CD14-positive monocyte (primary cell): Measurements from ENCODE around the gene PIK3AP1. TPM values are rescaled to one million over a fixed set of nuclear protein-coding genes. Genes with fewer than 3 reads are reported as not detected.
A peak's percentile ranks its signal among the peaks of the same experiment; 100 is the strongest.
"Not testable (repeated sequence)": the region's sequence is repeated elsewhere in the genome, so short reads cannot be mapped to it uniquely, and the experiment has no call there.

ENCODE experiments used
- DNase-seq, 3 donors: peaks; one replicate each; pipeline ENCODE4 v3.0.0-alpha.2; 2011 to 2022
- H2AFZ ChIP-seq: 2 replicates; pipeline ENCODE4 v1.6.0; 2012; ENCODE audit warnings: mild to moderate bottlenecking, low read depth, low read length, inconsistent platforms; ENCODE audit not compliant: insufficient read depth, poor library complexity, severe bottlenecking
- H3K27ac ChIP-seq, 2 donors: 1 replicate in 1 of 2; 2 replicates in 1 of 2; pipeline ENCODE4 v1.5.1; 2012 to 2013; ENCODE audit warnings: low read length in 2 of 2, control low read depth in 1 of 2, inconsistent platforms in 1 of 2, low read depth in 1 of 2, mild to moderate bottlenecking in 1 of 2
- H3K27me3 ChIP-seq, 2 donors: one replicate each; pipeline versions ENCODE4 v1.6.0 to v1.6.1; 2011 to 2013; ENCODE audit warnings: low read length in 2 of 2; ENCODE audit not compliant: control insufficient read depth in 2 of 2, insufficient read depth in 2 of 2
- H3K36me3 ChIP-seq, 2 donors: replicated peaks in 1 of 2; 1 replicate in 1 of 2; 2 replicates in 1 of 2; pipeline versions ENCODE4 v1.5.1 to v1.6.1; 2012 to 2013; ENCODE audit warnings: low read length in 2 of 2, control low read depth in 1 of 2, inconsistent platforms in 1 of 2, mild to moderate bottlenecking in 1 of 2; ENCODE audit not compliant: insufficient read depth in 2 of 2, control insufficient read depth in 1 of 2
- H3K4me1 ChIP-seq, 2 donors: 1 replicate in 1 of 2; 2 replicates in 1 of 2; pipeline versions ENCODE4 v1.5.1 to v1.6.1; 2012 to 2013; ENCODE audit warnings: low read length in 2 of 2, control low read depth in 1 of 2, inconsistent platforms in 1 of 2, mild to moderate bottlenecking in 1 of 2, moderate library complexity in 1 of 2; ENCODE audit not compliant: insufficient read depth in 2 of 2, control insufficient read depth in 1 of 2
- H3K4me2 ChIP-seq: replicated peaks from 2 replicates; pipeline ENCODE3; 2012; ENCODE audit warnings: low read length, moderate library complexity, mild to moderate bottlenecking; ENCODE audit not compliant: poor library complexity, severe bottlenecking; ENCODE audit errors: extremely low read depth
- H3K4me3 ChIP-seq, 3 experiments: fragments of 200-600 bp in 1 of 3; sonication (generic) in 1 of 3; replicated peaks in 1 of 3; 1 replicate in 2 of 3; 2 replicates in 1 of 3; pipeline ENCODE4 v1.5.1; 2011 to 2013; ENCODE audit warnings: low read length in 3 of 3, mild to moderate bottlenecking in 3 of 3, control low read depth in 2 of 3, low read depth in 2 of 3, inconsistent platforms in 1 of 3, moderate library complexity in 1 of 3
- H3K79me2 ChIP-seq: 2 replicates; pipeline ENCODE4 v1.6.0; 2012; ENCODE audit warnings: mild to moderate bottlenecking, control low read depth, inconsistent platforms, low read length, moderate library complexity; ENCODE audit not compliant: insufficient read depth
- H3K9ac ChIP-seq: 2 replicates; pipeline ENCODE4 v1.6.0; 2017; ENCODE audit warnings: low read length, mild to moderate bottlenecking; ENCODE audit not compliant: insufficient read depth, poor library complexity, severe bottlenecking
- H3K9me3 ChIP-seq, 2 donors: replicated peaks in 1 of 2; 1 replicate in 1 of 2; 2 replicates in 1 of 2; pipeline versions ENCODE4 v1.5.1 to v1.6.1; 2012 to 2013; ENCODE audit warnings: low read length in 2 of 2, control low read depth in 1 of 2; ENCODE audit not compliant: control insufficient read depth in 1 of 2, insufficient read depth in 1 of 2
- H4K20me1 ChIP-seq: 2 replicates; pipeline ENCODE4 v1.6.0; 2012; ENCODE audit warnings: mild to moderate bottlenecking, low read length, control low read depth, moderate library complexity; ENCODE audit not compliant: insufficient read depth
- H3K27ac Mint-ChIP-seq, 7 donors: one replicate each; pipeline ENCODE4 v1.8.0; 2020; ENCODE audit warnings: mild to moderate bottlenecking in 7 of 7, mixed read lengths in 7 of 7, moderate library complexity in 6 of 7, inconsistent platforms in 2 of 7
- H3K27me3 Mint-ChIP-seq, 3 donors: one replicate each; pipeline ENCODE4 v1.8.0; 2021 to 2022; ENCODE audit warnings: low read depth in 3 of 3, mild to moderate bottlenecking in 3 of 3, mixed read lengths in 3 of 3, moderate library complexity in 3 of 3, inconsistent platforms in 1 of 3
- H3K36me3 Mint-ChIP-seq, 2 donors: one replicate each; pipeline ENCODE4 v1.8.0; 2020; ENCODE audit warnings: mixed read lengths in 2 of 2, inconsistent platforms in 1 of 2, mild to moderate bottlenecking in 1 of 2
- H3K4me1 Mint-ChIP-seq: one replicate; pipeline ENCODE4 v1.8.0; 2020; ENCODE audit warnings: mild to moderate bottlenecking, mixed read lengths
- H3K4me3 Mint-ChIP-seq, 2 donors: one replicate each; pipeline ENCODE4 v1.8.0; 2020; ENCODE audit warnings: mild to moderate bottlenecking in 2 of 2, mixed read lengths in 2 of 2, moderate library complexity in 1 of 2
- H3K9me3 Mint-ChIP-seq, 7 donors: one replicate each; pipeline ENCODE4 v1.8.0; 2020 to 2022; ENCODE audit warnings: mixed read lengths in 7 of 7, mild to moderate bottlenecking in 6 of 7, moderate library complexity in 6 of 7, inconsistent platforms in 2 of 7
- CTCF ChIP-seq: fragments of 200-600 bp; IDR thresholded peaks from one replicate; pipeline ENCODE4 v1.8.0; 2022; ENCODE audit warnings: antibody characterized with exemption, mild to moderate bottlenecking
- WGBS: methylation state at CpG from one replicate; pipeline ENCODE4 v1.1.5; 2013; ENCODE audit warnings: missing lambda C conversion rate; ENCODE audit not compliant: insufficient coverage; 5-methylcytosine and 5-hydroxymethylcytosine counted together
- intact Hi-C, 2 donors: fragments of 100-400 bp; cut with micrococcal nuclease; formaldehyde crosslinking; loops; one replicate each; pipeline versions ENCODE4 v1.15.0 to v1.15.1; 2023
- polyA plus RNA-seq, 3 donors: library from polyadenylated mRNA; depleted of rRNA in 1 of 3; unstranded in 2 of 3; stranded (reverse) in 1 of 3; fragments of 300-500 nt in 2 of 3; fragments of >200 nt in 1 of 3; fragmentation: Illumina TruSeq in 2 of 3; gene quantifications; 1 replicate in 2 of 3; 2 replicates in 1 of 3; pipeline ENCODE4 v1.2.3, GENCODE V29; 2012 to 2021

Gene PIK3AP1
- polyA plus RNA-seq, 3 donors = 95.5 to 157 (median 112) TPM

GRCh38 chr10:96700374-96701099 lies 19.8 kb downstream of the PIK3AP1 start:
- H3K27me3 ChIP-seq = no peaks in the 10 kb centered on the region
- H3K9me3 Mint-ChIP-seq = no peaks in the 10 kb centered on the region
- peaks cover 79% of the 10 kb centered on the region for H4K20me1 ChIP-seq
- H3K4me3 ChIP-seq = peak overlapping the region in 2 of 3 experiments; percentile 9 to 48
- H3K4me1 Mint-ChIP-seq = peaks cover 66% of the 10 kb centered on the region
- DNase-seq = peak; percentile 78 to 91 (median 79)
- peaks cover 51 to 63% of the 10 kb centered on the region in 2 donors for H3K36me3 Mint-ChIP-seq
- H3K79me2 ChIP-seq = peaks cover 98% of the 10 kb centered on the region
- 8% methylated on average over 11 of the region's 13 CpGs for WGBS
- H2AFZ ChIP-seq = peak overlapping the region; percentile 49
- peak overlapping the region; percentile 81 to 86 for H3K27ac ChIP-seq
- TF ChIP-seq CTCF = no peak
- peak overlapping the region; percentile 20 for H3K9ac ChIP-seq
- no peaks in the 10 kb centered on the region for H3K9me3 ChIP-seq
- peaks cover 0 to 6% (median 0%) of the 10 kb centered on the region in 3 donors for H3K27me3 Mint-ChIP-seq
- peak overlapping the region; percentile 71 to 91 for H3K4me3 Mint-ChIP-seq
- peak overlapping the region; percentile 64 for H3K4me2 ChIP-seq
- peaks cover 55 to 64% of the 10 kb centered on the region in 2 donors for H3K4me1 ChIP-seq
- peak overlapping the region; percentile 91 to 98 (median 92) for H3K27ac Mint-ChIP-seq
- intact Hi-C loops = no loop called here
- peaks cover 0 to 41% of the 10 kb centered on the region in 2 donors for H3K36me3 ChIP-seq

GRCh38 chr10:96699613-96700012 lies 20.7 kb downstream of the PIK3AP1 start:
- no peak overlapping the region for H2AFZ ChIP-seq
- Mint-ChIP-seq H3K27me3 (peaks cover 0 to 4% (median 0%) of the 10 kb centered on the region in 3 donors), H3K9me3 (no peaks in the 10 kb centered on the region), H3K36me3 (peaks cover 48 to 56% of the 10 kb centered on the region in 2 donors), H3K4me1 (peaks cover 65% of the 10 kb centered on the region), H3K27ac (peak overlapping the region; percentile 91 to 98 (median 92)), H3K4me3 (peak overlapping the region in 1 of 2 donors; percentile 71)
- no peaks in the 10 kb centered on the region for H3K27me3 ChIP-seq
- no peaks in the 10 kb centered on the region for H3K9me3 ChIP-seq
- H3K27ac ChIP-seq = peak overlapping the region; percentile 81 to 86
- peaks cover 98% of the 10 kb centered on the region for H3K79me2 ChIP-seq
- TF ChIP-seq CTCF = no peak
- peaks cover 52 to 62% of the 10 kb centered on the region in 2 donors for H3K4me1 ChIP-seq
- no peak overlapping the region for H3K9ac ChIP-seq
- intact Hi-C loops = no loop called here
- peaks cover 0 to 41% of the 10 kb centered on the region in 2 donors for H3K36me3 ChIP-seq
- WGBS = no CpG with 5 or more reads among the region's 3 CpGs
- H3K4me3 ChIP-seq = no peak overlapping the region
- peaks cover 79% of the 10 kb centered on the region for H4K20me1 ChIP-seq
- H3K4me2 ChIP-seq = no peak overlapping the region
- DNase-seq = no peak

GRCh38 chr10:96698305-96698704 lies 22.0 kb downstream of the PIK3AP1 start:
- H3K36me3 ChIP-seq = peaks cover 0 to 38% of the 10 kb centered on the region in 2 donors
- H3K9ac ChIP-seq, H3K4me3 Mint-ChIP-seq, H3K27me3 Mint-ChIP-seq, H3K9me3 Mint-ChIP-seq, DNase-seq, H3K27me3 ChIP-seq, H3K4me3 ChIP-seq, H3K4me2 ChIP-seq, H2AFZ ChIP-seq, H3K27ac ChIP-seq, H3K9me3 ChIP-seq, intact Hi-C loops: not testable (repeated sequence)
- H3K4me1 ChIP-seq = peaks cover 39 to 48% of the 10 kb centered on the region in 2 donors
- WGBS = 91% methylated on average over 4 of the region's 6 CpGs
- H4K20me1 ChIP-seq = peaks cover 79% of the 10 kb centered on the region
- peaks cover 98% of the 10 kb centered on the region for H3K79me2 ChIP-seq
- Mint-ChIP-seq H3K4me1 (peaks cover 57% of the 10 kb centered on the region), H3K36me3 (peaks cover 40 to 49% of the 10 kb centered on the region in 2 donors), H3K27ac (peak overlapping the region in 3 of 7 donors; percentile 12 to 77 (median 68))
